NCI-H226 (cell line): Measurements from ENCODE around the gene NPC2.
A peak's percentile ranks its signal among the peaks of the same experiment; 100 is the strongest.

Source experiments
- DNase-seq: peaks from one replicate; pipeline ENCODE4 v3.0.0-alpha.2; 2015

NPC2 gene

DNA sequence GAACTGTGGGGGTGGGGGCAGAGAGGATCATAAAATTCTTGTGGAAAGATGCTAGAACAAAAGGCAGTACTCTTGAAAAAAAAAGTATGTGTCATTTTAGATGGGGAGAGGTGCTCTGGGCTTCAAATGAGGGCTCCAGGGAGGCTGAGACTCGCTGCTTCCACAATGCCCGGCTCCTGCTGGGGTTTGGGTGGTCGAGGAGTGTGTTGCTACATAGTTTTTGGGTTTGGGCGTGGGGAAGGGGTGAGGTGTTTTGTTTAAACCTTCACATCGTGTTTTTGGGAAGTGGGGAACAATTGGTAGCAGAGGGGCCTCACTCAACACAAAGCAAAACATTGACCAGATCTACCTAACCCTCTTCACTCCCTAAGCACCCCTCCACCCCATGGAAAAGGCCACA, 8.6 kb upstream of the NPC2 start:
- no peak for DNase-seq

DNA sequence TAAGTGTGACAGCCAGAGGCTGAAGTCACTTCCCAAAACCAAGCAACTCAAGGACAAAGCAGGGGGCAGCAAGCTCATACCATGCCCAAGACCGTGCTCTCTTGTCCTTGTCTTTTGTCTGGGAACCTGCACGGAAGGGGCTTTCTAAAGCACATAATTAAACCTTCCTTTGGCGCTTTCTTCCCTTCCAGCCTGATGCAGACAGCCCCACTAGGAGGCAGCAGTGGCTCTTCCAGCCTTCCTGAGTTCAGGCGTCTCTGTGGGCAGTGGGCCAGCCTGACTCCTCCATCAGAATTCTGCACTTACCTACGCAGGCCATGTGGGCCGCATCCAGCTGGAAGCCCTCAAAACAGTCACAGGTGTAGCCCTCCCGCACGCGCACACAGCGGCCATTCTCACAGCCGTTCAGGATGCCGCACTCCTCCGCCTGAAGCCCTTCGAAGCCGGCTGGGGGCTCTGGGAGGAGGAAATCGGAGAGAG, 8.1 kb upstream of the NPC2 start:
- peak; percentile 42 for DNase-seq

DNA sequence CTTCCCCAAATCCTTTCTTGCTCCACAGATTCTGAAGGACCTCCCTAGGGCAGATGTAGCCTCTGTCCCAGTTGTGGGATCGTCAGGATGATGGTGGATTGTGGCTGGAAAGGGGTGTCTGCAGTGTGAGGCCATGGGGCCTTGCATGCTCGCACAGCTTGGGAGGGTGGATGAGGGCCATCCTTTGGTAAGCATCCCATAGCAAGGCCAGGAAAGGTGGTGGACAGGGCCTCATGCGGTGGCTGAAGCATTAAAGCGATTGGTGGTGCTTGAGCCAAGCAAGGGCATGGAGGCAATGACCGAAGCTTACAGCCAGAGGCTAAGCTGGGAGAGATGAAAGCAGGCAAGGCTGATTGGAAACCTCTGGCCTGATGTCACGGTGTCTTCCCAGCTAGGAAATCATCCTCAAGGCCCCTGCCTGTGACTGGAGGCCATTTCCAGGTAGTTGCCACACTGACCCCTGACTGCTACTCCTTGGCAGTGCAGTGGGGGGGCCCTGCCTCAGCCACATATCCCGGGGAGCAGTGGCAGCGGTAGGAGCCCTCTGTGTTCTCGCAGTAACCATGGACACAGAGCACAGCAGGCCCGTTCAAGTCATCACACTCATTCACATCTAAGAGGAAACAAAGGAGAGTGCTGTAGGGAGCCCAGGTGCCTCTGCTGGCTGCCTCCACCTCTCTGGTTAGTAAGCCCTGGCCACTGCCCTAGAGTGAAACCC, 7.5 kb upstream of the NPC2 start:
- no peak for DNase-seq

DNA sequence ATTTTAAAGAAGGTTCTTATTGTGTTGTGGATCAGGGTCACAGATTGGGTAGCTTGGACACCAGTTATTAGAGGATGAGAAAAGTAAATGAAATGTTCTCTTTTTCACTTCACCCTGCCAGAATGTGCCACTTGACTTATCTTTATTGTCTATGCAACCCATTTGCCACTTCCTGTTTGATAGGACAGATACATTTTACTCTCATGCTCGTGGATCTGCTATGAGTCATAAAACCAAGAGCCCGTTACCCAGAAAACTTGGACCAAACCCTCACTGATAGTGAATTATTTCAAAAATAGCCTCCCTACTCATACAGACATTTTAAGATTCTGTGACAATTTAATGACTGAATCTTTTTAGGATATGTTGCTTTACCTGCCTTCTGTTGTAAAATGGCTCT, 2.3 kb upstream of the NPC2 start:
- DNase-seq: no peak

DNA sequence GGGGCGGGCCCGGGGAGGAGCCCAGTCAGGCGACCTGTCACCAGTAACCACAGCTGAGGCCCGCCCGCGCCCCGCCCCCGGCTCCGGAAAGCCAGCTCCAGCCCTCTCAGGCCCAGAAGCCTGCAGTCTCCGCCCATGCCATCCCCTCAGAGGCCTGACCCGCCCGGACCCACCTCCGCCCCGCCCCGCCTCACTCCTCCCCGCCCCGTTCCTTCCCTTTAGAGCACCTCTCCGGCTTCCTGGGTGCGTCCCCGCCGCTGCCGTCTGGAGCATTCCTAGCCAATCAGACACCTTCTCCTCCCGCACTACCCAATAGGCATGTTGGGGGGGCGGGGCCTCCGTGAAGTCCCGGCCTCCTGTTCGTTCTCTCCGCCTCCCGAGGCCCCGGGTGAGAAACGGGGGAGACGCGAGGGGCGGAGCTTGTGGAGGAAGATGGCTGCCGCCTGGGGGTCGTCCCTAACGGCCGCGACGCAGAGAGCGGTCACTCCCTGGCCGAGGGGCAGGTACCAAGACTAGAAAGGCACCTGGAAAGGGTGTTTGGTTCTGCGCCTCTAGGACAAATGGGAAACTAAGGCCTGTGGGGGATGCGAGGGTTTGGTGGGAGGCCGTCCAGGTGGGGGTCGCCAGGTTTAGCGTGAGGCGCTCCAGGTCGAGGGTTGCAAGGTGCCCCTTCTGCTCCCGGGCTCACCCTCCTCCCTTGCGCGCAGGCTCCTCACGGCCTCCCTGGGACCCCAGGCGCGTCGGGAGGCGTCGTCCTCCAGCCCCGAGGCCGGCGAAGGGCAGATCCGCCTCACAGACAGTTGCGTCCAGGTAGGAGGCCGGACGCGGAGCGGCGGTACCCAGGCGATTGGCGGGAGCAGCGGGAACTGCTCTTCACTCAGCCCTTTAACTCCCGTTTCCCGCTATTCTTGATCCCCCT, 497 bp upstream of the NPC2 start, which contains the start of gene ISCA2:
TSS of gene ISCA2 (plus strand) at position 423 of the 919 bp plus-strand sequence. CDS start at position 433, 10 bp downstream.
- DNase-seq: peak; percentile 98

DNA sequence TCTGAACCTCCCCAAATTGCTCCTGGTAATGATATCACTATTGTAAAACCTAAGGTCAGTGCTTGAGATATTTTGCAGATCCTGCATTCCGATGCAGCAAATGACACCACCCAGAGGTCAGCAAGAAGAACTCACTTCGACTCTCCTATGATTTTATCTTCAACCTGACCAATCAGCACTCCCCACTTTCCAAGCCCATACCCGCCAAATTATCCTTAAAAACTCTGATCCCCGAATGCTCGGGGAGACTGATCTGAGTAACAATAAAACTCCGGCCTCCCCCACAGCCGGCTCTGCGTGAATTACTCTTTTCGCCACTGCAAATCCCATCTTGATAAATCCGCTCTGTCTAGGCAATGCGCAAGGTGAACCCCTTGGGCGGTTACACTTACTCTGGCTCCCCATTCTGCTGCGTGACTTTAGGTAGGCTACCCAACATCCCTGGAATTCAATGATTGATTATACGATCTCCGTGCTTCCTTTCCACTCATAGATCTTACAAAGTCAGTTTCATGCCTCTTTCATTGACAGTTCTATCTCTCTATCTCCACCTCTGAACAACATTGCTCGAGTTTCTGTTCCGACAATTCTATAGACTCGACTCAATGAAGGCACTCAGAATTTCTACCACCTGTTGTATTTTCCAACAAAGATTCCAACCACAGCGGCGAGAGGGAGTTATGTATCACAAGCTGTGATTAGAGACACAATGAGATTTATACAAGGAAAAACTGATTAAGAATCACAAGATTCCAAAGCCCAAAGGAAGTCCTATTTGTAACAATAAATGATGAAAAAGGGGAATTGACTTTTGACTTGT, 939 bp downstream of the NPC2 start:
- peak; percentile 29 for DNase-seq

DNA sequence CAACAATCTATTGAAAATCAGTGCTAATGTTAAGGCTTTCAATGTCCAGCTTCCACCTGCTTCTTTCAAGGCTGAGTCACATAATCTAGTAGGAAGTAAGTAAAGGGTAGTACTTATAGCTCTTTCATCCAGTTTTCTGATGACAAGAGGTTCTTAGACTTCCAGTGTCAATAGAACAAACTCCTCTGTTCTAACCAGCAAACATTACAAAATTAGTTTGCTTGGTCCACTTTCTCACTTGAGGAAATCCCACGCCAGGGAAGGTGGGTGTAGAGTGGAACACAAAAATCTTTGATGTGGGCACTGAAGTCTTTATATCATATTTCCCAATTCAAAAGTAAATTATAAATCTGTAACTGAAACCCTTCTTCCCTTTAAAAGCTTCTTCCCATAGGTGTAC, 2.6 kb downstream of the NPC2 start:
- no peak for DNase-seq

DNA sequence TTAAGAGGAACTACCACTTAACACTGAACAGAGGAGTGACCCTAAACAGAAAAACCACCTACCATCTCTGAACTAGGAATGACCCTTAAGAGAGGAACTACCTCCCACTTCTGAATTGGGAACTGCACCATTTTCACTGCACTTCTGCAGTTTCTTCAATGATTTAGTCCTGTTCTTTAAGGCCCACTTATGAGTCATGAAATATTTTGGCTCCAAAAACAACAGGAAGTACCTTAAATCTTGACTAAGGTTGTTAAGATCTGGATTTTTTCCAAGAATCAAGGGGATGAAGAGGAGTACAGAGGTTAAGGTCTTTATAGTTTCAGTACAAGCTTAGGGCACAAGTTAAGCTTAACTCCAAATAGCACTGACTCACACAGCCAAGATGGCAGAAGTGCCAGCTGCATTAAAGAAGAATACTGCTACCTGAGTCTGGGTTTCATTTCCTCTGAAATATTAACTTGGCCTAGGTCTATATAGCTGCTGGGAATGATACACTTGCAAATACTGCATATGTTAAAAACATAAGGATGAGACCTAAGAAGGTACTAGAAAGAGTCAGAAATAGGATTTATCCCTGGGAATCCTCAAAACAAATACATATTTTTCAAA, 4.2 kb downstream of the NPC2 start:
- peak; percentile 76 for DNase-seq

DNA sequence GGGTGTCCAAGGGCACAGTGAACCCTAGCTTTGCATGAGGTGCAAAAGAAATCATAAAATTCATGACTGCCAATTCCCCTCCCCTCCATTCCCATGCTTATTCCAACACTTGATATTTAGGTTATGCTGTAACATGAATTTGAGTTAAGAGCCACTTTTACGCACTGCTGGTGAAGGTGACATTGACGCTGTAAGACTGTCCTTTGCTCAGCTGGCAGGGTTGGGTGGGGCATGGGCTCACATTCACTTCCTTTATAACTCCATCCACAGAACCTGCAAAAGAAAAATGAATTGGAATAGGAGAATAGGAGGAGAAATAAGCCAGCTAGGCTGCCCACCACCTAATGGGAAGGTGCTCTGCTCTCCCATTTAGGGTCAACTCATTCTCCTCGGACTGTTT, 6.9 kb downstream of the NPC2 start:
- DNase-seq: no peak

DNA sequence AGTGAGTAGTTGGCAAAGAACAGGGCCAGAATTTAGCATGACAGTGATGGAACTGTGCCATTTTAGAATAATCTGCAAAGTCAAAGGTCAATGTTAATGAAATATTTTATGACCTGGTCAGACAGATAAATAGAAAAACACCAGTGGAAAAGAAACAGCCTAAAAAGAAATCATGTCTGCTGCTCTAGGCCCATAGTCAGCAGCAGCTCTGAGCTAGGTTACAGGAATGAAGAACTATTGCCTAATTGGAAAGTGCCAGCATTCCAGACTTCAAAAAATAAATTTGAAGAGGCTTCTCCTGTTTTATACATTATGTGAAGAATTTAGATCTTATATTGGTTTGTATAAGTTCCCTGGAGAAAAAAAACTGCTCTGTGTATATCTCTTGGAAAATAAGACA, 9.8 kb downstream of the NPC2 start:
- DNase-seq: no peak

DNA sequence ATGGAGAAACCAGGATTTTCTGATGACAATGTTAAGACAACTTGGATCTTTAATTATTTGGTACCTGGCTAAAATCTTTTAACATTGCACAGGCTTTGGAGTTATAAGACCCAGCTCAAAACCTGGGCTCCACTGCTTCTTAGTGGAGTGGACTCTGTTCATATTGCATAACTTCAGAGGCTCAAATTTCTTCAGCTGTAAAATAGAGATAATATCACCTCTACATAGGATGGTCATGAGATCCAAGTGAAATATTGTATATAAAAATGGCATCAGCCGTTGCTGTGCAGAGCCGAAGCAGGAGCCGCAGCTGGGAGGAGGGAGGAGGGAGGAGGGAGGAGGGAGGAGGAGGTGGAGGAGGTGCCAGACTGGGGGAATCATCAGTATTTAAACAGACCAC, 10.5 kb downstream of the NPC2 start:
- no peak for DNase-seq

DNA sequence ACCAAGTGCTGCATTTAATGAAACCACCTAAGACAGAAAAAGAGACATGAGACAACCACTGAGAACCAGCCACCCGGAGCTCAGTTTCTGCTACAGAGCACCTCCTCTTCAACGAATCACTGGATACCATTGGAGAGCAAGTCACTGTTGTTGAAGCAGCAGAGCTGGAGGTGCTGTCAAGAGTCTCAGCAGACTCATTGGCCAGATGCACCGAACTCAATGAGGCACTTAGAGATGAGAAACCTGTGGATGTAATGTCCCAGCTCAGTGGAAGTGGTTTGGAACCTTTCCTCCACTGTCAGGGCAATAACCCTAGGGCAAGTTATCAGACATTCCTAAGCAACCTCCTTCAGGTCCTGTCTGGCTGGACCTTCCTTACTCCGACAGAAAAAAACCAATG, 13.1 kb downstream of the NPC2 start:
- DNase-seq: no peak

DNA sequence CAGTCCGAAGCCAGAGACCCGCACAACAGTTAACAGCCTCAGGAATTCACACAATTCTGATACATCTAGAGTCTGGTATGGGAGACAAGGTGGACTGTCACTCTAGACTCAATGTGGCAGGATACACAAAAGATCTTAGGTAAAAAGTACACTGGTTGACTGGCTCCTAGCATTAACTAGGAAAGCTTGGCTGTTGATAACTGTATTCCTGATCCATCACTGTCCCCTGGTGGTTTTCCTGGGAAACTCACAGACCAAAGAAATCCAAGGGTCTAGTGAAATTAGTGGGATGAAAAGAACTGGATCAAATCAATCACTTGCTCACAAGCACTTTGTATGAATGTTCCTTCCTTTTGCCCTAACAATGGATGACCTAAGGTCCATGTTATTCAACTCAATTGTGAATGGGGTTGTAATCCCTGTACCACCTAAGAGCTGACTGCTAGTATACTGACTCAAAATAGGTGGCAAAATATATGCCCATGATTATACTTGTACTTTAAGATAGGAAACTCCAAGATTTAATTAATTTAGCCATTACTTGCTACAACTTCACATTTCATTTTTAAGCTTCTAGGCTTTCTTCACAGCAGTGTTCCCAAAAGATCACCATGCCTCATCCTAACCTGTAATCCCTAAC, 14.0 kb downstream of the NPC2 start:
- no peak for DNase-seq

DNA sequence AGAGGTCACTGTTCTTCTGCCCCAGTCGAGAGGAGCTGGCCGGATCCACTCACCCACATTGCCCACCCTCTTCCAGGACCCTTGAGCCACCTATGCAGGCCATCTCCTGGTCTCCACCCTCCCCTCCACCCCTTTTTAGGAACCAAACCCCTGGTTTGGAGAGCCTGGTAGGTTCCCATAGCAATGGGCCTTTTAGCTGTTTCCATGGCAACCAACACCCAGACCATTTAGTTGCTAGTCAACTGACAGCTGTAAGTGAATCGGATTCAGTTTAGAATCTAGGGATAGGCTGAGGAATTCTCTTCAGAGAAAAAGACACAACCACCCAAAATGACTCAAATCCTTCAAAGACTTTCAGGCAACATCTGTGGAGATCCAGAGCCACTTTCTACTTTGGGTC, 16.5 kb downstream of the NPC2 start:
- no peak for DNase-seq

DNA sequence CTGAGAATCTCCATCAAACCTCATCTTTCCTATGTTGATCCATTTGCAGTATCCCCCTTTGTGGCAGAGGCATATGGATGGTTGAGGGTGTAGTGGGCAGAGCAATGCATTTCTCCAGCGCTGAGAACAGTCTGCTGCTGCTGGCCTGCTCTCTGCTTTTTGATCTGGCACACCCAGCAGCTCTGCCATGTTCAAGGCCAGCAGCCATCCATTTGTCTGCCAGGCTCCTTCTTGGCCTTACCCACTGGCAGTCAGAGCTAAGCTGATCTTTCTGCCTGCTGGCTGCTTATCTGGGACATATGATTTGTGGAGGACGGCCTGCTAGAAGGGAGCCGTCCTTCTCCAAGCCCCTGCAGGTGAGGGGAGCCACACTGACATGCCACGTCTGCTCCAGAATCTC, 17.0 kb downstream of the NPC2 start:
- DNase-seq: no peak

DNA sequence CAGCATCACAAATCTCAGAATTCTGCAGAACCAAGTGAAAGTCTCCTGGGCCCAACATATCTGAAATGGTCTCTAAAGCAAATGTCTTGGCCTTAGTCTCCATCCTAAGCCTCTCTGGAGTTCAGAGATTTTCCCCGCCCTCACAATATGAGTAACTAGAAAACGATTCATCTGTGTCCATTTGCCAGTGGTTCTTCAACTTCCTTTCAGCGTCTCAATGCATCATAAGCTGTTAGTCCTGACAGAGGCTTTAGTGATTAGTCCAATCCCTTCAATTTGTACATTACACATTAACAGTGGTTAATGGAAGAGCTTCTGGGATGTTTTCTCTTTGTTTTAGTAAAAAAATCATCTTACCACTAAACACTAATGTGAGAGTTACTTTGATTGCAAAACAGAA, 17.4 kb downstream of the NPC2 start:
- peak; percentile 44 for DNase-seq

DNA sequence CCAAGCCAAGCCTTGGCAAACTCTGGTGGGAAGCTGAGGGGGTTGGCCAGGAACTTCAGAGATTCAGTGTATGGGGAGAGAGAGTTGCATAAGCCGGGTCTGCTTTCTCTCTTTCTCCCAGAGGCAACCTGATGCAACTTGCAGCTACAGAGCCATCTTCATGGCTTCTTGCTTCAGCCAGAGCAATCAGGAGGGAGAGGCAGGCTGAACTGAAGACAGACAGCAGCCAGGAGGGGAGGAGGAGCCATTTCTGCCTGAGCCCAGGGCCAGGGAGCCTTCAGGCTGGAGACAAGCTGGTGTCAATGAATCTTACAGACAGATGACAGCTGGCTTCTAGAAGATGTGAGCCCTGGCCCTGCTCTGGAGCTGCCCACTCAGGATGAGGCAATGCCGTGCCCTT, 18.7 kb downstream of the NPC2 start:
- no peak for DNase-seq

DNA sequence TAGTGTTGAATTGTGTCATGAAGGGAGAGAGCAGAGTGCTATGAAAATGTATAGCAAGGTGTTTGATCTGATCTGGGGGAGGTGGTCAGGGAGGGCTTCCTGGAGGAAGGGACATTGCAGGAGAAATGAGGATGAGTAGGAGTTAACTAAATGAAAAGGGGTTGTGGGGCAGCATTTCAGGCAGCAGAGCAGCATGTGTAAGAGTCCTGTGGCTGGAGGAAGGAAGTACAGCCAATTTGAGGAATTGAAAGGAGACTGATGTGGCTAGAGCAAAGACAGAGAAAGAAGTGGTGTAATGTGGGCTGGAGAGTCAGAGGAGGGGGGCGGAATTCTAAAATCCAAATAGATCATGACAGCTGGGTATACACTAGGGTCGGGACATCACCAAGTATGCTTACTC, 20.5 kb downstream of the NPC2 start:
- no peak for DNase-seq

DNA sequence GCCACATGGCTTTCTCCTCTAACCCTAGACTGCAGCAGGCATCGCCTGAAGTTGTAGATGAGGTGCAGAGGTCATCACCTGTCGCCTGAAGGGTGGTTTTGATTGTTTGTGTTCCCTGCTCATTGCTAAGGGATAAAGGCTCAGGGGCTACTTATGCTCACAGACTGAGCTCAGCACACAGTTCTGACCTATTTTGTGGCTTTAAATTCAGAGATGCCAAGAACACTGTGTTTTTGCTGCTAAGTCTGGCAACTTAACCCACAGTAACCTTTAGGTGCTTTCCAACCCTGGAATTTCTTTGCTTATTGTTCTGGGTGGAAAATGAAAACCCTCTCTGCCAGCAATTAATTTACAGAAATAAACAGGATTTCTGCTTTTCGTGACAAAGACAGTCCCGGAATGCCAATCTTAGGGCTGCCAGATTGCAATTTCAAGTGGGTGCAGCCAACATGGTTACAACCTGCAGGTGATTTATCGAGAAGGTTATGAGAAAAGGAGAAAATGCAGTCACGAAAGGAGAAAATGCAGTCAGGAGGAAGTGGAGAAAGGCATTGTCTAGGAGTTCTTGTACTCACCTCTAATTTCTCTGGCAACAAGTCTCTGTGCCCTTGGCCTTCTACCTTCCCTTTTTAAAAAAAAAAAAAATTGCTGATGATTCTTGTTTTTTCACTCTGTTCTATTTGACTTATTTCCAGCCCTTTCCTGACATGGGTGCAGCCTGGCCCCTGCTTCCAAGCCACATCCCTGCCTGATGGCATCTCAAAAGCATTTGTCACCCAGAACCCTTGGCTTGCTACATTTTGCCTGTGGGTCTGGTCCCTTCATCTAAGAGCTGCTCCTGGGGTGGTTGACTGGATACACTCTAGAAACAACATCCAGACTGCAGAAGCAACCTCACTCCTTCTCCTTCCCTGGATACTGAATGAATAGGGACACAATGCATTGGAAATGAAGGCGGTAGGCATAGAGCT, 23.3 kb downstream of the NPC2 start:
- DNase-seq: no peak

DNA sequence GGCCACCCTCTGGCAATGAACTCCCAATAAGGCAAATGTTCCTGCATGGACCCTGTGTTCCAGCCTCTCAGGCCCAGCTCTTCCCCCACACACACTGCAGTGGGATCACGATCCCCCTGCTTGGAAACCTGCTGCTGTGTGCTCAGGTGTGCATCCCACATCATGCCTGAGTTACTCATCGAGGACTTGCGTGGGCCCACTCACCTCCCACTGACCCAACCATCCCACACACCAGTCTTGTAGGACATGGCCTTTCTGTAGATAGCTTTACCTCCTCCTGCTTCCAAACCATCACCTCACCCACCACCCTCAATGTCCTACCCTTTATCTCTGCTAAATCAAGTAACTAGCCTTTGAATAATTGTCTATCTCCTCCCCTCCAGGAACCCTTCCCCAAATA, 24.6 kb downstream of the NPC2 start:
- DNase-seq: no peak

DNA sequence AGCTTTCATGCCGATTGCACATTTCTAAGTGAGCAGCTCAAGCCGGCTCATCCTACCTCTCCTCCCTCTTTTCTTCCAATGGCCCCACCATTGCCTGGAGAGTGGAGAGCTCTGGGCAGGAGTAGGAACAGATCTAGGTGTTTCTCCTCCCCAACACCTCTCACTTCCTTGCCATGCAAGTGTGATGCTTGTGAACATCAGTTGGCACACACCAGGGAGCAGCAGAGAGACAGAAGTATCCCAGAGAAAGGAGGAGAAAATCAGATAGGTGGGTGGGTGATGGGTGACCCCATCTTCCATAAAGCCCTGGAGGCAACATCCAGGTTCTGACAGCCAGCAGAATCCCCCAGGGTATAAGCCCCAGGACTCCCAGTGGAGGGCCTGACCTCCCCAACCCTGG, 27.8 kb downstream of the NPC2 start:
- DNase-seq: no peak
